ELR (cell line): Measurements from ENCODE around the gene RARRES1.

Experiments used
- DNase-seq: peaks from one replicate; pipeline ENCODE4 v3.0.0-alpha.2; 2015; ENCODE audit warnings: low read depth

Gene RARRES1

GRCh38 chr3:158765518-158766205 is 33.4 kb upstream of the RARRES1 start:
- peak; percentile 59 for DNase-seq

GRCh38 chr3:158763421-158763820 is 31.2 kb upstream of the RARRES1 start:
- DNase-seq: no peak

- DNase-seq: no peak
Measured at GRCh38 chr3:158762701-158763100, 30.4 kb upstream of the RARRES1 start.

GRCh38 chr3:158761350-158761749 is 29.1 kb upstream of the RARRES1 start:
- no peak for DNase-seq

GRCh38 chr3:158755421-158755820 is 23.2 kb upstream of the RARRES1 start:
- no peak for DNase-seq

GRCh38 chr3:158753854-158754253 is 21.6 kb upstream of the RARRES1 start:
- no peak for DNase-seq

GRCh38 chr3:158751316-158751715 is 19.1 kb upstream of the RARRES1 start:
- no peak for DNase-seq

- DNase-seq: no peak
Measured at GRCh38 chr3:158750016-158750415, 17.8 kb upstream of the RARRES1 start.

- no peak for DNase-seq
Measured at GRCh38 chr3:158749526-158749925, 17.3 kb upstream of the RARRES1 start.

- no peak for DNase-seq
Measured at GRCh38 chr3:158748237-158748828, 16.1 kb upstream of the RARRES1 start.

- DNase-seq: no peak
Measured at GRCh38 chr3:158747417-158747816, 15.2 kb upstream of the RARRES1 start.

GRCh38 chr3:158745551-158745950 is 13.3 kb upstream of the RARRES1 start:
- DNase-seq: no peak

GRCh38 chr3:158744567-158745288 is 12.5 kb upstream of the RARRES1 start:
- DNase-seq: no peak

- DNase-seq: no peak
Measured at GRCh38 chr3:158743664-158744566, 11.7 kb upstream of the RARRES1 start.

- peak; percentile 13 for DNase-seq
Measured at GRCh38 chr3:158742871-158743663, 10.8 kb upstream of the RARRES1 start.

GRCh38 chr3:158739661-158740060 is 7.4 kb upstream of the RARRES1 start:
- DNase-seq: no peak

GRCh38 chr3:158739078-158739477 is 6.8 kb upstream of the RARRES1 start:
- no peak for DNase-seq

- DNase-seq: no peak
Measured at GRCh38 chr3:158738653-158739052, 6.4 kb upstream of the RARRES1 start.

- DNase-seq: no peak
Measured at GRCh38 chr3:158737976-158738615, 5.8 kb upstream of the RARRES1 start.

- DNase-seq: no peak
Measured at GRCh38 chr3:158737410-158737809, 5.2 kb upstream of the RARRES1 start.
